SK-N-SH (cell line): ENCODE results near the gene POLR1D. TPM values are rescaled to one million over a fixed set of nuclear protein-coding genes. Genes with fewer than 3 reads are reported as not detected.

Experiments used
- CTCF ChIA-PET: fragments of 300-600, 350-600 bp; formaldehyde crosslinking; extraction: SDS; loops from one replicate; lab custom pipeline; 2021; lab: Yijun Ruan, JAX
- POLR2A ChIA-PET: fragments of 350-600 bp; sonication (Branson Sonifier 250); formaldehyde crosslinking; extraction: SDS; loops from one replicate; lab custom pipeline; 2020; ENCODE audit warnings: antibody characterized with exemption, inconsistent platforms; lab: Yijun Ruan, JAX
- DNase-seq: peaks from one replicate; pipeline ENCODE4 v3.0.0; 2012
- H2AFZ ChIP-seq: fragments of 200-600 bp; sonication (generic); 2 replicates; pipeline ENCODE4 v1.8.1; 2016; ENCODE audit warnings: antibody characterized with exemption, mild to moderate bottlenecking, low read depth
- H3F3A ChIP-seq: fragments of 200-600 bp; sonication (generic); replicated peaks from 2 replicates; pipeline ENCODE3; 2016; ENCODE audit warnings: antibody characterized with exemption, mild to moderate bottlenecking; ENCODE audit not compliant: insufficient read depth
- H3K27ac ChIP-seq, 2 experiments: fragments of 200-500 bp in 1 of 2; fragments of 200-600 bp in 1 of 2; sonication (Bioruptor generic) in 1 of 2; sonication (generic), shearing (Covaris generic) in 1 of 2; 2 replicates each; pipeline versions ENCODE4 v1.5.1 to v1.6.1; 2014 to 2016; ENCODE audit warnings: low read depth in 2 of 2, inconsistent platforms in 1 of 2, low read length in 1 of 2, mild to moderate bottlenecking in 1 of 2, mixed read lengths in 1 of 2
- H3K27me3 ChIP-seq: fragments of 200-600 bp; sonication (generic), shearing (Covaris generic); 2 replicates; pipeline ENCODE4 v1.6.1; 2016; ENCODE audit warnings: mixed run types; ENCODE audit not compliant: insufficient read depth
- H3K36me3 ChIP-seq, 2 experiments: fragments of 200-500 bp in 1 of 2; fragments of 200-600 bp in 1 of 2; sonication (Bioruptor generic) in 1 of 2; sonication (generic) in 1 of 2; replicated peaks in 1 of 2; 2 replicates each; pipeline versions ENCODE3 to v1.5.1; 2014 to 2016; ENCODE audit warnings: low read length in 1 of 2, mild to moderate bottlenecking in 1 of 2; ENCODE audit not compliant: insufficient read depth in 2 of 2, control insufficient read depth in 1 of 2
- H3K4me1 ChIP-seq, 2 experiments: fragments of 200-500 bp in 1 of 2; fragments of 200-600 bp in 1 of 2; sonication (Bioruptor generic) in 1 of 2; sonication (generic), shearing (Covaris generic) in 1 of 2; 2 replicates each; pipeline versions ENCODE4 v1.5.1 to v1.6.1; 2014 to 2016; ENCODE audit warnings: low read depth in 1 of 2, low read length in 1 of 2, mixed run types in 1 of 2; ENCODE audit not compliant: insufficient read depth in 2 of 2, control insufficient read depth in 1 of 2
- H3K4me2 ChIP-seq: fragments of 200-600 bp; sonication (generic), shearing (Covaris generic); 2 replicates; pipeline ENCODE4 v1.6.1; 2017; ENCODE audit warnings: mixed run types
- H3K4me3 ChIP-seq, 2 experiments: fragments of 200-500 bp in 1 of 2; fragments of 200-600 bp in 1 of 2; sonication (Bioruptor generic) in 1 of 2; sonication (generic), shearing (Covaris generic) in 1 of 2; 2 replicates each; pipeline versions ENCODE4 v1.5.1 to v1.8.1; 2014 to 2016; ENCODE audit warnings: low read depth in 2 of 2, inconsistent platforms in 1 of 2, low read length in 1 of 2, mild to moderate bottlenecking in 1 of 2, mixed read lengths in 1 of 2, moderate library complexity in 1 of 2
- H3K79me2 ChIP-seq: fragments of 200-600 bp; sonication (generic); 2 replicates; pipeline ENCODE4 v1.8.1; 2017; ENCODE audit warnings: mild to moderate bottlenecking; ENCODE audit not compliant: insufficient read depth
- H3K9ac ChIP-seq: fragments of 200-600 bp; sonication (generic); 2 replicates; pipeline ENCODE4 v1.6.1; 2017; ENCODE audit warnings: mixed run types
- H3K9me2 ChIP-seq: fragments of 200-600 bp; sonication (generic); 2 replicates; pipeline ENCODE4 v1.6.1; 2017; ENCODE audit warnings: mixed run types
- H3K9me3 ChIP-seq: fragments of 200-600 bp; sonication (generic); 2 replicates; pipeline ENCODE4 v1.6.1; 2017; ENCODE audit warnings: mixed run types, mild to moderate bottlenecking, moderate library complexity
- H4K20me1 ChIP-seq: fragments of 200-600 bp; sonication (generic); 2 replicates; pipeline ENCODE4 v1.6.1; 2017; ENCODE audit warnings: mild to moderate bottlenecking, mixed run types; ENCODE audit not compliant: insufficient read depth
- JUND ChIP-seq: IDR thresholded peaks from 2 replicates; pipeline ENCODE4 v1.4.0; 2012
- MXI1 ChIP-seq: IDR thresholded peaks from 2 replicates; pipeline ENCODE4 v1.6.1; 2012; ENCODE audit warnings: mild to moderate bottlenecking, low read depth, low read length, improper control_type of control experiment
- POLR2AphosphoS5 ChIP-seq: IDR thresholded peaks from 2 replicates; pipeline ENCODE4 v1.6.1; 2012; ENCODE audit warnings: low read depth, low read length
- RFX5 ChIP-seq: IDR thresholded peaks from 2 replicates; pipeline ENCODE4 v1.6.1; 2012; ENCODE audit warnings: mild to moderate bottlenecking, improper control_type of control experiment, low read length
- SIN3A ChIP-seq: IDR thresholded peaks from 2 replicates; pipeline ENCODE4 v1.6.1; 2012; ENCODE audit warnings: low read depth, mild to moderate bottlenecking, low read length, moderate library complexity, borderline replicate concordance
- WGBS: methylation state at CpG from one replicate; pipeline ENCODE4 v1.1.6; 2017; ENCODE audit warnings: low lambda C conversion rate; 5-methylcytosine and 5-hydroxymethylcytosine counted together
- polyA plus RNA-seq, 3 experiments: library from polyadenylated mRNA; depleted of rRNA; stranded (reverse); fragments of >200 nt; gene quantifications; 2 replicates each; pipeline ENCODE4 v1.2.3, GENCODE V29; 2012
- TF ChIP-seq, protein P1 (sequence below): IDR thresholded peaks from 2 replicates; pipeline ENCODE4 v1.6.1; 2012; ENCODE audit warnings: mild to moderate bottlenecking, low read depth, low read length, moderate library complexity
- TF ChIP-seq, protein P2 (sequence below): fragments of 150-350 bp; IDR thresholded peaks from 2 replicates; pipeline ENCODE4 v1.6.1; 2017; ENCODE audit warnings: antibody characterized with exemption, low read length, low read depth, borderline replicate concordance

The POLR1D gene
- polyA plus RNA-seq, 1 of the 3 experiments (the other 2 are of a cell fraction): 150 TPM

DNA sequence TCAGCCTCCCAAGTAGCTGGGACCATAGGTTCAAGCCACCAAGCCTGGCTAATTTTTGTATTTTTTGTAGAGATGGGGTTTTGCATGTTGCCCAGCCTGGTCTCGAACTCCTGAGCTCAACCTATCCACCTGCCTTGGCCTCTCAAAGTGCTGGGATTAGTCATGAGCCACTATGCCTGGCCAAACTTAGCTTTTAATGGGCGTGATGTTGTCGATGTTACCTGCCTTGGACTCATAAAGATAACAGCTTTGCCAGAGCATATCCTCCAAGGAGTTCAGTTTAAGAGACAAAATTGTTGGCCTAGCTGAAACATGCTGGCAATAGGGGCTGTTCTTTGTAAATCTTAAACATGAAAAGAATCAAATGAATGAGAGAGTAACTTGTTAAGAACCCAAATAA lies 13.1 kb downstream of the POLR1D start:
- peaks cover 47% of the 10 kb centered on the region for H4K20me1 ChIP-seq
- H3K79me2 ChIP-seq: peaks cover 59% of the 10 kb centered on the region
- H3K4me1 ChIP-seq: peaks cover 7 to 16% of the 10 kb centered on the region in 2 experiments; a peak in 3 of 4 replicates
- no peak overlapping the region for H3K4me3 ChIP-seq
- H3K27ac ChIP-seq: no peak overlapping the region
- CTCF ChIA-PET: interaction anchor here (0.6 to 1.6 kb wide), 2 partner anchors 89 to 102 kb away, joined by 3 to 5 read pairs; no protein-coding TSS in a partner anchor
- TF ChIP-seq SIN3A (no peak), JUND (no peak), RFX5 (no peak), MXI1 (no peak), POLR2AphosphoS5 (no peak)
- TF ChIP-seq, protein P1, sequence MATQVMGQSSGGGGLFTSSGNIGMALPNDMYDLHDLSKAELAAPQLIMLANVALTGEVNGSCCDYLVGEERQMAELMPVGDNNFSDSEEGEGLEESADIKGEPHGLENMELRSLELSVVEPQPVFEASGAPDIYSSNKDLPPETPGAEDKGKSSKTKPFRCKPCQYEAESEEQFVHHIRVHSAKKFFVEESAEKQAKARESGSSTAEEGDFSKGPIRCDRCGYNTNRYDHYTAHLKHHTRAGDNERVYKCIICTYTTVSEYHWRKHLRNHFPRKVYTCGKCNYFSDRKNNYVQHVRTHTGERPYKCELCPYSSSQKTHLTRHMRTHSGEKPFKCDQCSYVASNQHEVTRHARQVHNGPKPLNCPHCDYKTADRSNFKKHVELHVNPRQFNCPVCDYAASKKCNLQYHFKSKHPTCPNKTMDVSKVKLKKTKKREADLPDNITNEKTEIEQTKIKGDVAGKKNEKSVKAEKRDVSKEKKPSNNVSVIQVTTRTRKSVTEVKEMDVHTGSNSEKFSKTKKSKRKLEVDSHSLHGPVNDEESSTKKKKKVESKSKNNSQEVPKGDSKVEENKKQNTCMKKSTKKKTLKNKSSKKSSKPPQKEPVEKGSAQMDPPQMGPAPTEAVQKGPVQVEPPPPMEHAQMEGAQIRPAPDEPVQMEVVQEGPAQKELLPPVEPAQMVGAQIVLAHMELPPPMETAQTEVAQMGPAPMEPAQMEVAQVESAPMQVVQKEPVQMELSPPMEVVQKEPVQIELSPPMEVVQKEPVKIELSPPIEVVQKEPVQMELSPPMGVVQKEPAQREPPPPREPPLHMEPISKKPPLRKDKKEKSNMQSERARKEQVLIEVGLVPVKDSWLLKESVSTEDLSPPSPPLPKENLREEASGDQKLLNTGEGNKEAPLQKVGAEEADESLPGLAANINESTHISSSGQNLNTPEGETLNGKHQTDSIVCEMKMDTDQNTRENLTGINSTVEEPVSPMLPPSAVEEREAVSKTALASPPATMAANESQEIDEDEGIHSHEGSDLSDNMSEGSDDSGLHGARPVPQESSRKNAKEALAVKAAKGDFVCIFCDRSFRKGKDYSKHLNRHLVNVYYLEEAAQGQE: no peak
- TF ChIP-seq, protein P2, sequence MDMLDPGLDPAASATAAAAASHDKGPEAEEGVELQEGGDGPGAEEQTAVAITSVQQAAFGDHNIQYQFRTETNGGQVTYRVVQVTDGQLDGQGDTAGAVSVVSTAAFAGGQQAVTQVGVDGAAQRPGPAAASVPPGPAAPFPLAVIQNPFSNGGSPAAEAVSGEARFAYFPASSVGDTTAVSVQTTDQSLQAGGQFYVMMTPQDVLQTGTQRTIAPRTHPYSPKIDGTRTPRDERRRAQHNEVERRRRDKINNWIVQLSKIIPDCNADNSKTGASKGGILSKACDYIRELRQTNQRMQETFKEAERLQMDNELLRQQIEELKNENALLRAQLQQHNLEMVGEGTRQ: no peak
- no peaks in the 10 kb centered on the region for H3K9me2 ChIP-seq
- WGBS: 90% methylated on average over 3 of the region's 3 CpGs
- H3K27me3 ChIP-seq: no peaks in the 10 kb centered on the region
- peaks cover 6 to 21% of the 10 kb centered on the region in 2 experiments for H3K36me3 ChIP-seq
- H3K4me2 ChIP-seq: no peak overlapping the region
- H2AFZ ChIP-seq: no peak overlapping the region
- H3K9me3 ChIP-seq: no peaks in the 10 kb centered on the region
- no peak for DNase-seq
- H3F3A ChIP-seq: no peaks in the 10 kb centered on the region
- POLR2A ChIA-PET: no interaction called here
- H3K9ac ChIP-seq: no peak overlapping the region

DNA sequence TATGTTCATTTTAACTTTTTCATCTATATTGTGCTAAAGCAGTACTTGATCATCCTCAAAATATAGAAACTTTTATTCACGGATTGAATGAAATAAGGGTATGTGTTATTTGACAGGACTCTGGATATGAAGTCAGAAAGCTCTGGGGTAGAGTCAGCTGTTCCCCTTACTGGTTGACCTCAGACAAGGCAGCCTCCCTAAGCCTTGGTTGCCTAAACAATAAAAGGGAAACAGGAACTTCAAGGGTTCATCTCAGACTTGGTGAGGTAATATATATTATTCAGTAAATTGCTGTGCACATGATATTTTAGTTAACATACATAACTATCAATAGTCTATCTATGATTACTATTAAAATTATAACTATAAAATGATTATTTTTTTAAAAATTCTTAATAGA lies 13.6 kb downstream of the POLR1D start:
- H3K9me3 ChIP-seq: no peaks in the 10 kb centered on the region
- peaks cover 6 to 21% of the 10 kb centered on the region in 2 experiments for H3K36me3 ChIP-seq
- DNase-seq: no peak
- H3K4me1 ChIP-seq: peaks cover 7 to 16% of the 10 kb centered on the region in 2 experiments; a peak in 3 of 4 replicates
- no peak overlapping the region for H3K9ac ChIP-seq
- H3K4me2 ChIP-seq: no peak overlapping the region
- no peaks in the 10 kb centered on the region for H3F3A ChIP-seq
- H3K27me3 ChIP-seq: no peaks in the 10 kb centered on the region
- peaks cover 59% of the 10 kb centered on the region for H3K79me2 ChIP-seq
- H3K27ac ChIP-seq: no peak overlapping the region
- ChIA-PET CTCF (interaction anchor here (1.6 kb wide), 1 partner anchor 102 kb away, joined by 5 read pairs; no protein-coding TSS in a partner anchor), POLR2A (no interaction called here)
- H3K9me2 ChIP-seq: no peaks in the 10 kb centered on the region
- H2AFZ ChIP-seq: no peak overlapping the region
- H4K20me1 ChIP-seq: peaks cover 47% of the 10 kb centered on the region
- no peak overlapping the region for H3K4me3 ChIP-seq
- 97% methylated on average over 1 of the region's 1 CpG for WGBS
- TF ChIP-seq JUND: no peak
- no peak for TF ChIP-seq POLR2AphosphoS5
